Middle frontal gyrus (tissue), 1 donor: ENCODE results near the gene SREBF1.

ENCODE experiments used
- DNase-seq: peaks from one replicate; pipeline ENCODE4 v3.0.0-alpha.2; 2015; ENCODE audit warnings: low spot score; ENCODE audit errors: extremely low spot score

SREBF1 gene

DNA sequence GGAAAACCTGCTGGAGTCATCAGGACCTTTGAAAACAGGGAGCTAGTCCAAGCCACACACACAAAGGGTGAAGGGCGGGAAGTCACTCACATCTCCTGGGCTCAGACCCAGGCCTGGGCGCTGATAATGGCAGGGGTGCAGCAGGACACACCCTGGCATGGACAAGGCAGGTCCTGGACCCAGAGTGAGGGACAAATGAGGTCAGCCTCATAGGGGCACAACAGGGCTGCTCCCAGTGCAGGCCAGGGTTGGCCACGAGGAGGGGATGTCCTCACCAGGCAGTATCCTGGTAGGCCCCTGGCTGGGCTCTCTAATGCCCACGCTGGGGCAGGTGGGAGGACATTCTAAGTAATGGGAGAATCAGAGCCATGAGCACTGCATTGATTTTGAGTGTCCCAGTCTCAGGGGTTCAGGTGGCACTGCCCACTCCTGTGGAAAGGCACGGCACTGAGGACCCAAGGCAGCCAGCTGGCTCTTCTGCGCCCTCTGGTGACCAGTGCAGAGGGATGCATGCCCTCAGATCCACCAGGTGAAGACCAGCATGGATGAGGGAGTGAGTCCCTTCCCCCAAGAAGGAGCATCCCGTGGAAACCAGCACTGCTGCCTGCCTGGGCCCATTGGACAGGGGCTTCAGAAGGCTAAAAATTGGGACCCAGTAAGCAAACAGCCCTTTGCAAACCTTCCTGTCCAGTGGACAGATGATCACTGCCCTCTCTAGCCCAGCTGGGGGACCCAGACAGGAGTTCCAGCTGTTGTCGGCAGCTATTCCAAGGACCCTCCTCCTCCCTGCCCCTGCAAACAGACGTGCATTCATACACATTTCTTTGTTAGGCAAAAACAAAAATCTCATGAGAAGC, 23.4 kb upstream of the SREBF1 start:
- peak; percentile 54 for DNase-seq

- no peak for DNase-seq
Measured at GRCh38 chr17:17857496-17857895, 20.7 kb upstream of the SREBF1 start.

- no peak for DNase-seq
Measured at GRCh38 chr17:17856386-17856785, 19.6 kb upstream of the SREBF1 start.

DNA sequence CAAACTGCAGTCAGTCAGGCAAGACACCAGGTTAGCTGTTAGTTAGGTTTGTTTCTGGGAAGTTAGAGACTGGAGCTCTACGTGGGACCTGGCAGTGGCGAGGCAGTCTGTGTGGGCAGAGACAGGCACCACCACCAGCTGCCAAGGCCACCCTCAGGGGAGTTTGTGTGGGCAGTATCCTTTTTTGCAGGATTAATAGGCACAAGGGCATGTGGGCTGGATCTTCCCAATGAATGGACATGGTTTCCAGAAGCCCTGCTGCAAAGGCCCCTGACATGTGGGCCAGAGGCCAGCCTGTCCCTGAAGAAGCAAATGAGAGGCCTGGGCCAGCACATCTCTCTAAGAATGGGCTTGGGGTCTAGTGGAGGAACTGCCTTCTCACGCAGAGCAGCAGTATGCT, 19.2 kb upstream of the SREBF1 start:
- DNase-seq: no peak

- DNase-seq: no peak
Measured at GRCh38 chr17:17853811-17854447, 17.1 kb upstream of the SREBF1 start.

GRCh38 chr17:17852930-17853329, 16.1 kb upstream of the SREBF1 start:
- no peak for DNase-seq

- DNase-seq: no peak
Measured at GRCh38 chr17:17851103-17852002, 14.6 kb upstream of the SREBF1 start.

GRCh38 chr17:17849845-17850373, 13.1 kb upstream of the SREBF1 start:
- no peak for DNase-seq

- DNase-seq: no peak
Measured at GRCh38 chr17:17849147-17849820, 12.5 kb upstream of the SREBF1 start.

DNA sequence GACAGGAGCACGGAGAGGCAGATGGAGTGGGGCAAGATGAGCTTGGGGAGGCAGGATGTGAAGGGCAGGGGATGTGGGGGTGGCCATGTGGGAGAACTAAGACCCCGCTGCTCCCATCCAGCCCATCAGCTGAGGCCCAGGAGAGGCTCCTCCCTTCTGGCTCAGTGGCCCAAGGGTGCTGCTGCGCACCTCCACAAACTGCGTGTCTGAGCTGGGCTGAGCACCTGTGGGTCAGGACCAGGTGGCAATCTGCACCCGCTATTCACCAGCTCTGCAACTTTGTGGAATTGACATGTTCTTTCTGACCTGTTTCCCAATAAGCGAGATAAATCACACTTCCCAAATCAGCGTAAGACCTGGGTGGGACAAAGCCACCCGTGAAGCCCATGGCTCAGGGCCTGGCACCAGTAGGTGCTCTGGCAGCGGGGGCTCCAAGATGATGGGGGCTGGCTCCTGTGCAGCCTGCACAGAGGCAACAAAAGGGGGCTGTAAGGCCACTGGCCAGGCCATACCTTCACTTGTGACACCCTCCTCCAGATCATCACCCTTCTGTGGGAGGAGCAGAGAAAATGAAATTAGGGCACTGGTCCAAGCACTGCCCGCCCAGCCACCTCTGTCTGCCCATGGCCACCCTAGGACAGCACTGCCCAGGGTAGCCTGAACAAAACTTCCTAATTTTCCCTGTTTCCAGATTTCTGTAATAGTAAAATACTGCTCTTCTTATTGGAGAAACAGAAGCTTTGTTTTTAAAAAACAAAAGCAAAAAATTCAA, 11.7 kb upstream of the SREBF1 start:
- no peak for DNase-seq

- no peak for DNase-seq
Measured at GRCh38 chr17:17847726-17848125, 10.9 kb upstream of the SREBF1 start.

- no peak for DNase-seq
Measured at GRCh38 chr17:17847118-17847689, 10.4 kb upstream of the SREBF1 start.

- no peak for DNase-seq
Measured at GRCh38 chr17:17846645-17847044, 9.9 kb upstream of the SREBF1 start.

DNA sequence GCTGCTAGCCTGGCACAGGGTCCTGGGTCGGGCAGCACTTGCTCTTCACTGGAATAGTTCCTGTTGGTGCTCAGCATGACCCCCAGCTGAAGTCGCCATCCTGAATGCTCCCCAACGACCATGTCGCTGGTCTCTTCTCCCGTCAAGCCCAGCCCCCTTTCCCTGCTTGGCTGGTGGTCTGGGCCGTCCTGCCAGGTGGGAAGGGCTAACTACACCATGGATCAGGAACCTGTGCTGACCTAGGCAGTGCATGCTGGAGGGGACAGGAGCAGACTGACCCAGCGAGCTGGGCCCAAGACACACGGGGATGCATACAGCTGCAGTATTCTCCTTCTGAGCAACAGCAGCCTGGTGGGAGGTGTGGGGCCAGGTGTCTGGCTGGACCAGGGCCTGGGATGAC, 9.2 kb upstream of the SREBF1 start:
- DNase-seq: no peak

DNA sequence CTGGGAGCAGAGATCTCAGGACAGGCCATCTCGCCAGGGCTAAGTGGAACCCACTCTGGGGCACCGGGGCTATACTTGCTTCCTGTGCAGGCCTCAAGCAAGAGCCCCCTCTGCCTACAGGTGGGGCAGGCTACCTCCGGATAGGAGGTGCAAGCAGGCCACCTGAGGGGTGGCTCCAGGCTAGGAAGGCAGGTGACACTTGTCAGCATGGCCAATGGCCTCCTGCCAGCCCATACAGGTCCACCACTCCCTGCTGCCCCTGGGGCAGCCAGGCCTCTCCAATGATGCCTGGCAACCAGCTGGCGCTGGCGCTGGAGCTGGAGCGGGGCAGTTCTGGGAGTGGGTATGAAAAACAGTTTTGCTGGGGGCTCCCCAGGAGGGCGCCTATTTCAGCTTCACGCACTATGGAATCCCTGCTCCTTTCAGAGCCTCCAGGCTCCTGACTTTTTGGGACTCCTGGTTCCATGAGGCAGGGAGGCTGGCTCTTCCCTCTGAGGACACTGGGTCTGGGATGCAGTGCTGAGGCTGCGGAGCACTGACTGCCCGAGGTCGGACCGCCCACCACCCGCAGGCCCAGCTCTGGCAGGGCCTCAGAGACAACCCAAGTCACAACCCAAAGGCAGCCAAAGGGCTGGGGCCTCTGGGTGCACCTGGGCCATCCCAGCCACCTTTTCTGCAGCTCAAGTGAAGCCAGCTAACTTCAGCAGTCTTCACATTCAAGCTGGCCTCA, 8.4 kb upstream of the SREBF1 start:
- DNase-seq: no peak

GRCh38 chr17:17844500-17844899, 7.7 kb upstream of the SREBF1 start:
- DNase-seq: no peak

DNA sequence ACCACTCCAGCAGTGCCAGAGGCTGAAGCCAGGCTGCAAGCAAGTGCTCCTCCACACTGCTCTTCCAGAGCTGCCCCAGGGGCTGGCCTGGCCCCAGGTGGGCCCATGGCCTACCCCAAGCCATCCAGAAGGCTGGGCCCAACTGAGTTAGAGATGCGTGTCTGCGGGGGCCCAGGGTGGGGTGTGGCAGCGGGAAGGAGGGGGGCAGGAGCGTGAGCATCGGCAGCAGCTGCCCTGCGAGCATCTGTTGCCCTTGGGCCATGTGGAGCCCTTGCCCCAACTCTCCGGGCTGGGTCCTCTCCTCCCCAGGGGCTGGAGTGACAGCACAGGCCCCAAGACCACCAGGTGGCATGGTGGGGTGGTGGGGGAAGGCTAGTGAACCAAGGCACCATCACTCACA, 7.3 kb upstream of the SREBF1 start:
- DNase-seq: no peak

GRCh38 chr17:17843096-17843495, 6.3 kb upstream of the SREBF1 start:
- no peak for DNase-seq
